ENCODE data around the gene OPTC.

OPTC gene

GRCh38 chr1:203553496-203553895 is 59.5 kb downstream of the OPTC start:
- no peaks in the 10 kb centered on the region for H3K36me3 ChIP-seq (ENCODE audit: insufficient read depth, low read length)
- no peak overlapping the region for H3K9ac ChIP-seq (ENCODE audit: low read depth, low read length)
- no peaks in the 10 kb centered on the region for H3K9me3 ChIP-seq (ENCODE audit: control insufficient read depth, insufficient read depth, low read length)
- H3K4me1 ChIP-seq (ENCODE audit: insufficient read depth, low read length): peaks cover 43% of the 10 kb centered on the region

GRCh38 chr1:203554071-203554470 is 60.1 kb downstream of the OPTC start:
- Histone ChIP-seq H3K4me1 (ENCODE audit: insufficient read depth, low read length) (peaks cover 41% of the 10 kb centered on the region), H3K9me3 (ENCODE audit: control insufficient read depth, insufficient read depth, low read length) (no peaks in the 10 kb centered on the region), H3K9ac (ENCODE audit: low read depth, low read length) (no peak overlapping the region), H3K36me3 (ENCODE audit: insufficient read depth, low read length) (no peaks in the 10 kb centered on the region)

- H3K36me3 ChIP-seq (ENCODE audit: insufficient read depth, low read length): no peaks in the 10 kb centered on the region
- no peaks in the 10 kb centered on the region for H3K9me3 ChIP-seq (ENCODE audit: control insufficient read depth, insufficient read depth, low read length)
- peaks cover 35% of the 10 kb centered on the region for H3K4me1 ChIP-seq (ENCODE audit: insufficient read depth, low read length)
- no peak overlapping the region for H3K9ac ChIP-seq (ENCODE audit: low read depth, low read length)
These were observed 61.1 kb downstream of the OPTC start for GRCh38 chr1:203555076-203555475.

- H3K9ac ChIP-seq (ENCODE audit: low read depth, low read length): no peak overlapping the region
- no peaks in the 10 kb centered on the region for H3K9me3 ChIP-seq (ENCODE audit: control insufficient read depth, insufficient read depth, low read length)
- H3K4me1 ChIP-seq (ENCODE audit: insufficient read depth, low read length): peaks cover 32% of the 10 kb centered on the region
- no peaks in the 10 kb centered on the region for H3K36me3 ChIP-seq (ENCODE audit: insufficient read depth, low read length)
These were observed 61.6 kb downstream of the OPTC start for GRCh38 chr1:203555511-203556046.

GRCh38 chr1:203556047-203556851 is 62.3 kb downstream of the OPTC start:
- Histone ChIP-seq H3K9ac (ENCODE audit: low read depth, low read length) (no peak overlapping the region; the same call in 1 of the 2 replicates), H3K9me3 (ENCODE audit: control insufficient read depth, insufficient read depth, low read length) (no peaks in the 10 kb centered on the region), H3K36me3 (ENCODE audit: insufficient read depth, low read length) (no peaks in the 10 kb centered on the region), H3K4me1 (ENCODE audit: insufficient read depth, low read length) (peaks cover 32% of the 10 kb centered on the region)

- no peak overlapping the region for H3K9ac ChIP-seq (ENCODE audit: low read depth, low read length)
- H3K9me3 ChIP-seq (ENCODE audit: control insufficient read depth, insufficient read depth, low read length): no peaks in the 10 kb centered on the region
- no peaks in the 10 kb centered on the region for H3K36me3 ChIP-seq (ENCODE audit: insufficient read depth, low read length)
- peaks cover 32% of the 10 kb centered on the region for H3K4me1 ChIP-seq (ENCODE audit: insufficient read depth, low read length)
These were observed 63.4 kb downstream of the OPTC start for GRCh38 chr1:203557390-203557789.

- Histone ChIP-seq H3K36me3 (ENCODE audit: insufficient read depth, low read length) (no peaks in the 10 kb centered on the region), H3K9me3 (ENCODE audit: control insufficient read depth, insufficient read depth, low read length) (no peaks in the 10 kb centered on the region), H3K9ac (ENCODE audit: low read depth, low read length) (no peak overlapping the region), H3K4me1 (ENCODE audit: insufficient read depth, low read length) (peaks cover 32% of the 10 kb centered on the region)
These were observed 64.3 kb downstream of the OPTC start for GRCh38 chr1:203558064-203558760.
